IPS DF 19.7 (cell line): ENCODE measurements around the gene KCNC1.

Experiments used
- DNase-seq: peaks from one replicate; pipeline ENCODE4 v3.0.0-alpha.2; 2013; ENCODE audit warnings: low read depth, low spot score

Gene KCNC1

GRCh38 chr11:17790453-17790852 is 55.9 kb downstream of the KCNC1 start:
- no peak for DNase-seq

- DNase-seq = no peak
Measured at GRCh38 chr11:17791144-17791543, 56.6 kb downstream of the KCNC1 start.

GRCh38 chr11:17792161-17792560 is 57.6 kb downstream of the KCNC1 start:
- no peak for DNase-seq

GRCh38 chr11:17793642-17794170 is 59.1 kb downstream of the KCNC1 start:
- no peak for DNase-seq

GRCh38 chr11:17794981-17795380 is 60.4 kb downstream of the KCNC1 start:
- DNase-seq = no peak

- no peak for DNase-seq
Measured at GRCh38 chr11:17796154-17796553, 61.6 kb downstream of the KCNC1 start.

- no peak for DNase-seq
Measured at GRCh38 chr11:17798253-17798652, 63.7 kb downstream of the KCNC1 start.

- DNase-seq = no peak
Measured at GRCh38 chr11:17798716-17799115, 64.1 kb downstream of the KCNC1 start.

- no peak for DNase-seq
Measured at GRCh38 chr11:17799147-17799546, 64.6 kb downstream of the KCNC1 start.

- DNase-seq = peak; percentile 65
Measured at GRCh38 chr11:17801166-17801565, 66.6 kb downstream of the KCNC1 start.

GRCh38 chr11:17802491-17802890 is 67.9 kb downstream of the KCNC1 start:
- DNase-seq = no peak

- no peak for DNase-seq
Measured at GRCh38 chr11:17803754-17804334, 69.3 kb downstream of the KCNC1 start.

- no peak for DNase-seq
Measured at GRCh38 chr11:17805043-17805442, 70.5 kb downstream of the KCNC1 start.

- no peak for DNase-seq
Measured at GRCh38 chr11:17805873-17806272, 71.3 kb downstream of the KCNC1 start.

- DNase-seq = no peak
Measured at GRCh38 chr11:17807034-17807433, 72.5 kb downstream of the KCNC1 start.

- no peak for DNase-seq
Measured at GRCh38 chr11:17810041-17810440, 75.5 kb downstream of the KCNC1 start.

- no peak for DNase-seq
Measured at GRCh38 chr11:17810746-17811145, 76.2 kb downstream of the KCNC1 start.

- no peak for DNase-seq
Measured at GRCh38 chr11:17811352-17811751, 76.8 kb downstream of the KCNC1 start.

- no peak for DNase-seq
Measured at GRCh38 chr11:17812091-17812864, 77.7 kb downstream of the KCNC1 start.

- DNase-seq = no peak
Measured at GRCh38 chr11:17812865-17813187, 78.2 kb downstream of the KCNC1 start.

GRCh38 chr11:17813391-17814059 is 78.9 kb downstream of the KCNC1 start:
- DNase-seq = no peak

- no peak for DNase-seq
Measured at GRCh38 chr11:17814546-17814945, 80.0 kb downstream of the KCNC1 start.
